Calu3 (cell line): ENCODE data around the gene RPL9. TPM values are rescaled to one million over a fixed set of nuclear protein-coding genes. Genes with fewer than 3 reads are reported as not detected.
A peak's percentile ranks its signal among the peaks of the same experiment; 100 is the strongest.

Experiments
- BruUV-seq: library from RNA; stranded (reverse); fragments of 400-500 nt; replicated peaks from 2 replicates; lab custom pipeline; 2021; lab: Mats Ljungman, UMichigan
- CTCF ChIA-PET: fragments of 300-600 bp; sonication (Branson Sonifier 250); formaldehyde crosslinking; loops from one replicate; lab custom pipeline; 2022; ENCODE audit warnings: antibody characterized with exemption; lab: Charles Lee
- DNase-seq: peaks from one replicate; pipeline ENCODE4 v3.0.0; 2022
- H3K27ac Mint-ChIP-seq: one replicate; pipeline ENCODE4 v1.8.0; 2022; ENCODE audit warnings: mixed read lengths; ENCODE audit not compliant: unreplicated experiment
- H3K27me3 Mint-ChIP-seq: one replicate; pipeline ENCODE4 v1.8.0; 2022; ENCODE audit warnings: mixed read lengths; ENCODE audit not compliant: unreplicated experiment
- H3K36me3 Mint-ChIP-seq: one replicate; pipeline ENCODE4 v1.8.0; 2022; ENCODE audit warnings: mild to moderate bottlenecking, moderate library complexity, mixed read lengths; ENCODE audit not compliant: insufficient read depth, unreplicated experiment
- H3K4me1 Mint-ChIP-seq: one replicate; pipeline ENCODE4 v1.8.0; 2022; ENCODE audit warnings: mild to moderate bottlenecking, low read depth, mixed read lengths; ENCODE audit not compliant: unreplicated experiment
- H3K4me3 Mint-ChIP-seq: one replicate; pipeline ENCODE4 v1.8.0; 2022; ENCODE audit warnings: mild to moderate bottlenecking, low read depth, moderate library complexity, mixed read lengths; ENCODE audit not compliant: unreplicated experiment
- H3K9me3 Mint-ChIP-seq: one replicate; pipeline ENCODE4 v1.8.0; 2022; ENCODE audit warnings: low read depth, mixed read lengths; ENCODE audit not compliant: unreplicated experiment
- intact Hi-C: fragments of 100-400 bp; cut with micrococcal nuclease; formaldehyde crosslinking; loops from one replicate; pipeline ENCODE4 v1.10.0; 2022; ENCODE audit not compliant: unreplicated experiment
- total RNA-seq: library from RNA; stranded (reverse); gene quantifications from 2 replicates; pipeline ENCODE4 v1.2.3, GENCODE V29; 2022
- TF ChIP-seq, protein P1 (sequence below): fragments of 200-600 bp; IDR thresholded peaks from one replicate; pipeline ENCODE4 v1.8.0; 2022; ENCODE audit warnings: antibody characterized with exemption; ENCODE audit not compliant: unreplicated experiment

Gene RPL9
- total RNA-seq, 1 experiment from 2014 or later = 485 TPM

DNA sequence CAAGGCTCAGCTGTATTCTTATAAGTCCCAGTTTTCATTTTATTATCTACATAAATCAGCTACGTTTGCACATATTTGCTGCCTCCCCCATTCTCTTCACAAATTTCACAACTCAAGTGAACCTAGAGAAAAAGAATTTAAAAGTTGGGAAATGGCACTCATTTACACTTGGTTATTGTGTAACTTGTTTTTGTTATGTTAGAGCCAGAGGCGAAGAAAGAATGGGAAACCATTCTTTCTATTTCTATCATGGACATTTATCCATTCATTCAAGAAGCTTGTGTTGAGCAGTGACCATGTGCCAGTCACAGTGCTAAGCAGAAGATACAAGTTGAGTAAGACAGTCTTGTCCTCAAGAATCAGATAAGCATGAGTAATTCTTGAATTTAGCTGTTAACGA, 13.7 kb upstream of the RPL9 start:
- H3K4me3 Mint-ChIP-seq = no peak overlapping the region
- no peaks in the 10 kb centered on the region for H3K36me3 Mint-ChIP-seq
- no peaks in the 10 kb centered on the region for H3K9me3 Mint-ChIP-seq
- H3K4me1 Mint-ChIP-seq = no peaks in the 10 kb centered on the region
- intact Hi-C loops = no loop called here
- no peaks in the 10 kb centered on the region for H3K27me3 Mint-ChIP-seq
- CTCF ChIA-PET = no interaction called here
- DNase-seq = no peak
- TF ChIP-seq, protein P1, sequence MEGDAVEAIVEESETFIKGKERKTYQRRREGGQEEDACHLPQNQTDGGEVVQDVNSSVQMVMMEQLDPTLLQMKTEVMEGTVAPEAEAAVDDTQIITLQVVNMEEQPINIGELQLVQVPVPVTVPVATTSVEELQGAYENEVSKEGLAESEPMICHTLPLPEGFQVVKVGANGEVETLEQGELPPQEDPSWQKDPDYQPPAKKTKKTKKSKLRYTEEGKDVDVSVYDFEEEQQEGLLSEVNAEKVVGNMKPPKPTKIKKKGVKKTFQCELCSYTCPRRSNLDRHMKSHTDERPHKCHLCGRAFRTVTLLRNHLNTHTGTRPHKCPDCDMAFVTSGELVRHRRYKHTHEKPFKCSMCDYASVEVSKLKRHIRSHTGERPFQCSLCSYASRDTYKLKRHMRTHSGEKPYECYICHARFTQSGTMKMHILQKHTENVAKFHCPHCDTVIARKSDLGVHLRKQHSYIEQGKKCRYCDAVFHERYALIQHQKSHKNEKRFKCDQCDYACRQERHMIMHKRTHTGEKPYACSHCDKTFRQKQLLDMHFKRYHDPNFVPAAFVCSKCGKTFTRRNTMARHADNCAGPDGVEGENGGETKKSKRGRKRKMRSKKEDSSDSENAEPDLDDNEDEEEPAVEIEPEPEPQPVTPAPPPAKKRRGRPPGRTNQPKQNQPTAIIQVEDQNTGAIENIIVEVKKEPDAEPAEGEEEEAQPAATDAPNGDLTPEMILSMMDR = no peak
- BruUV-seq = no TSS peak
- no peak overlapping the region for H3K27ac Mint-ChIP-seq

DNA sequence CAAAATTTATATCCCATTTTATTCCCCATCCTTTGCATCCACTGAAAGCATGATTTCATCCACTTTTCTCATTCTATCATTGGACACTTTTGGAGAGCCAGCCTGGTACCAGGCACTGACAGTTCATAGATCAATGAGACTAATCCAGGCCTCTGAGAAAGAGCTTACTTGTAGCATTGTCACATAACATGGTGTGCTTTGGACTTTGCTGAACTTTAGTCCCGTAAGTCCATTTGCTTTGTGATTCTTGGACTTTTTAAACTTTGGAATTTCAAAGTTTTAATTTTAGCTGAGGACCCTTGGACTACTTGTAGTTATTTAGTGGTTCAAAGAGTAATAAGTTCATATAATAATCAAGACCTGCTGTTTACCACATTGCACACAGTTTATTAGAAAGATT, 11.7 kb upstream of the RPL9 start:
- Mint-ChIP-seq H3K27me3 (no peaks in the 10 kb centered on the region), H3K9me3 (no peaks in the 10 kb centered on the region), H3K27ac (no peak overlapping the region), H3K4me1 (peaks cover 8% of the 10 kb centered on the region), H3K4me3 (no peak overlapping the region), H3K36me3 (no peaks in the 10 kb centered on the region)
- intact Hi-C loops = no loop called here
- CTCF ChIA-PET = no interaction called here
- no TSS peak for BruUV-seq
- DNase-seq = no peak
- TF ChIP-seq, protein P1 = no peak

GRCh38 chr4:39469429-39470077, 10.8 kb upstream of the RPL9 start:
- H3K27ac Mint-ChIP-seq = no peak overlapping the region

GRCh38 chr4:39467464-39467863, 8.7 kb upstream of the RPL9 start:
- Mint-ChIP-seq H3K27me3 (no peaks in the 10 kb centered on the region), H3K4me3 (no peak overlapping the region), H3K4me1 (peaks cover 8% of the 10 kb centered on the region), H3K9me3 (no peaks in the 10 kb centered on the region), H3K27ac (no peak overlapping the region), H3K36me3 (peaks cover 8% of the 10 kb centered on the region)
- no TSS peak for BruUV-seq
- intact Hi-C loops = no loop called here
- TF ChIP-seq, protein P1 = no peak
- CTCF ChIA-PET = no interaction called here
- DNase-seq = no peak

More at GRCh38 chr4:39469429-39470077, 10.8 kb upstream of the RPL9 start:
- CTCF ChIA-PET = interaction anchor here (0.7 to 1.3 kb wide), 3 partner anchors 11 to 170 kb away, joined by 3 to 9 read pairs (median 3); partner anchors contain the start of genes LIAS and RPL9
- Mint-ChIP-seq H3K4me3 (no peak overlapping the region), H3K36me3 (peaks cover 6% of the 10 kb centered on the region), H3K27me3 (no peaks in the 10 kb centered on the region), H3K4me1 (peaks cover 8% of the 10 kb centered on the region), H3K9me3 (no peaks in the 10 kb centered on the region)
- no TSS peak for BruUV-seq
- TF ChIP-seq, protein P1 = peak; percentile 45
- intact Hi-C loops = loop anchor here (1.0 to 2.0 kb wide), 2 partner anchors 122 to 169 kb away; partner anchors contain the start of gene SMIM14
- DNase-seq = peak; percentile 40
